Measurements from ENCODE around the gene DHX29.

DHX29 gene

DNA sequence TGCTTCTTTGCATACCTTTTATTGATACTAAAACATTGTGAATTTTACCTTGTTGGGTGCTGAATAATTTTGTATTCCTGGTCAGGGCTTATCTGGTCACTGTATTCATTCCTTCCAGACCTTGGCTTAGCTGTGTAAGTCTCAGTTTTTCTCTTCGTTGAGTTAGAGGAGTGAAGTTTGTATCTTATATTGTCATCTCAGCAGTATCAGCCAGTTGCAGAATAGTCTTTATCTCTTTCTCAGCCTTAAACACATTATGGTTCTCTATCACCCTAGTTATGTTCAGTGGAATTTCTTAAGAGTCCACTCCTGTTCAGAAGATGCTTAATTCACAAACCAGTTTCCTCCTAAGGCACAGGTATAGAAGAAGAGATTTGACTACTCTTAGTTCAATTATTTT is 25.5 kb upstream of the DHX29 start:
- Histone ChIP-seq H2AFZ (ENCODE audit: low read depth) (no peak overlapping the region), H3K4me2 (no peak overlapping the region), H3K27me3 (ENCODE audit: insufficient read depth, low read depth) (no peaks in the 10 kb centered on the region), H4K20me1 (ENCODE audit: insufficient read depth) (no peaks in the 10 kb centered on the region), H3K4me3 (IDR thresholded peaks at IDR 0.05; ENCODE audit: insufficient read depth, low read depth, low read length) (no peak overlapping the region), H3K79me2 (ENCODE audit: insufficient read depth, low read depth) (peaks cover 28% of the 10 kb centered on the region; the same call in 1 of the 2 replicates), H3K27ac (no peak overlapping the region), H3K36me3 (ENCODE audit: insufficient read depth) (peaks cover 3% of the 10 kb centered on the region; the same call in 1 of the 2 replicates), H3K4me1 (ENCODE audit: low read depth, poor library complexity, severe bottlenecking) (peaks cover 8% of the 10 kb centered on the region), H3K9ac (no peak overlapping the region)
- no peak for TF ChIP-seq CTCF (conservative IDR thresholded peaks at IDR 0.05; ENCODE audit: low read depth, low read length)

DNA sequence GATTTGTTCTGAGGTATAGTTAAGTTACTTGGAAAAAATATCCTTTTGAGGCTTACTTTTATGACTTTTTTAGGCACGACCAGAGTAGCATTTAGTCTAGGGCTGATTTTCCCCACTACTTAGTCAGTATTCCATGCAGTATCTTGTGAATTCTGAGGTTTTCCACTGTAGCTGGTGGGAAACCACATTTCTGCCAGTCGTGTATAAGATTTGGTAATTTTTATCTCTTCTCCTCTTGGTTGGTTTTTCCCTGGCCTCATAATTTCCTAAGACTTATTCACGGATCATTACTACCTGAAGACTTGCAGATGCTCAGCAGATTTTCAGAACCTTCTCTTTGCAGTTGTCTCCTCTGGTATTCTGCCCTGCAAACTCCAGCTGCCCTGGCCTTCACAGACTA is 23.8 kb upstream of the DHX29 start:
- H3K36me3 ChIP-seq (ENCODE audit: insufficient read depth), result no peaks in the 10 kb centered on the region; the same call in 1 of the 2 replicates
- no peak overlapping the region for H3K4me3 ChIP-seq (IDR thresholded peaks at IDR 0.05; ENCODE audit: insufficient read depth, low read depth, low read length)
- H3K27ac ChIP-seq, result no peak overlapping the region
- no peaks in the 10 kb centered on the region for H4K20me1 ChIP-seq (ENCODE audit: insufficient read depth)
- H2AFZ ChIP-seq (ENCODE audit: low read depth), result no peak overlapping the region
- no peak for TF ChIP-seq CTCF (conservative IDR thresholded peaks at IDR 0.05; ENCODE audit: low read depth, low read length)
- no peaks in the 10 kb centered on the region for H3K27me3 ChIP-seq (ENCODE audit: insufficient read depth, low read depth)
- H3K4me1 ChIP-seq (ENCODE audit: low read depth, poor library complexity, severe bottlenecking), result peaks cover 8% of the 10 kb centered on the region
- H3K79me2 ChIP-seq (ENCODE audit: insufficient read depth, low read depth), result peaks cover 34% of the 10 kb centered on the region; the same call in 1 of the 2 replicates
- no peak overlapping the region for H3K9ac ChIP-seq
- no peak overlapping the region for H3K4me2 ChIP-seq

DNA sequence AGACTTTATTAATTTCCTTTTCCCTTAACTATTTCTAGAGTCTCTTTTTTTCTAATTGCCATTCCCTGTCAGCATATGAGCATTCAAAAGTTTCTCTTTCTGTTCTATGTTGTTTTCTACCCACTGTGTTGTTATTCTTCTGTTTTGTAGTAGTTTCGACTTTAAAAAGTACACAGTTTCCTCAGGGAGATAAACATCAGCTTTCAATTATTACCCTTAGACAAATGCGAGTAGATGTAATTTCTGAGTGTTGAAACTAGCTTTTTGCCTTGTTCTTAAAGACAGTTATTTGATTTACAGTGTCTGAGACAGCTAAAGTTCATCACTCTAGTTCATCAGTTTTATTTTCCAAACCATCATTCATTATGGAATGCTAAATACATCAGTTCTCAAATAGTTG is 19.8 kb upstream of the DHX29 start:
- Histone ChIP-seq H4K20me1 (ENCODE audit: insufficient read depth) (no peaks in the 10 kb centered on the region), H3K27me3 (ENCODE audit: insufficient read depth, low read depth) (no peaks in the 10 kb centered on the region), H3K9ac (no peak overlapping the region), H3K4me2 (no peak overlapping the region), H2AFZ (ENCODE audit: low read depth) (no peak overlapping the region), H3K79me2 (ENCODE audit: insufficient read depth, low read depth) (peaks cover 36% of the 10 kb centered on the region; the same call in 1 of the 2 replicates), H3K36me3 (ENCODE audit: insufficient read depth) (no peaks in the 10 kb centered on the region; the same call in 1 of the 2 replicates), H3K4me3 (IDR thresholded peaks at IDR 0.05; ENCODE audit: insufficient read depth, low read depth, low read length) (no peak overlapping the region), H3K4me1 (ENCODE audit: low read depth, poor library complexity, severe bottlenecking) (peaks cover 11% of the 10 kb centered on the region), H3K27ac (no peak overlapping the region)
- no peak for TF ChIP-seq CTCF (conservative IDR thresholded peaks at IDR 0.05; ENCODE audit: low read depth, low read length)

- Histone ChIP-seq H3K27me3 (ENCODE audit: insufficient read depth, low read depth) (no peaks in the 10 kb centered on the region), H3K27ac (no peak overlapping the region), H2AFZ (ENCODE audit: low read depth) (no peak overlapping the region), H3K4me2 (no peak overlapping the region), H3K9ac (no peak overlapping the region), H3K4me3 (IDR thresholded peaks at IDR 0.05; ENCODE audit: insufficient read depth, low read depth, low read length) (no peak overlapping the region), H3K36me3 (ENCODE audit: insufficient read depth) (no peaks in the 10 kb centered on the region; the same call in 1 of the 2 replicates), H3K4me1 (ENCODE audit: low read depth, poor library complexity, severe bottlenecking) (peaks cover 17% of the 10 kb centered on the region), H4K20me1 (ENCODE audit: insufficient read depth) (no peaks in the 10 kb centered on the region), H3K79me2 (ENCODE audit: insufficient read depth, low read depth) (peaks cover 35% of the 10 kb centered on the region; the same call in 1 of the 2 replicates)
- no peak for TF ChIP-seq CTCF (conservative IDR thresholded peaks at IDR 0.05; ENCODE audit: low read depth, low read length)
These were observed 18.1 kb upstream of the DHX29 start for GRCh38 chr5:55325621-55326020.

All from KMS-11 (cell line).